Endothelial cell of umbilical vein (primary cell): ENCODE measurements around the gene DOCK6. TPM values are rescaled to one million over a fixed set of nuclear protein-coding genes. Genes with fewer than 3 reads are reported as not detected.

Experiments
- BruUV-seq: library from RNA; stranded (reverse); fragments of 400-500 nt; replicated peaks from 2 replicates; lab custom pipeline; 2021; lab: Mats Ljungman, UMichigan
- CTCF ChIA-PET: fragments of 300-600, 350-600 bp; sonication (Branson Sonifier 250); formaldehyde crosslinking; loops from one replicate; lab custom pipeline; 2021; ENCODE audit warnings: antibody characterized with exemption, inconsistent platforms; lab: Charles Lee
- POLR2A ChIA-PET: fragments of 300-600, 350-600 bp; sonication (Branson Sonifier 250); formaldehyde crosslinking; loops from one replicate; lab custom pipeline; 2021; ENCODE audit warnings: antibody characterized with exemption, inconsistent platforms; lab: Charles Lee
- DNase-seq: peaks from one replicate; pipeline ENCODE4 v3.0.0-alpha.2; 2011; ENCODE audit warnings: low read depth, low spot score
- FAIRE-seq: peaks from 2 replicates; lab custom pipeline; 2011; peaks lifted over from hg19 to GRCh38; lab: Jason Lieb, UNC
- H2AFZ ChIP-seq: 2 replicates; pipeline ENCODE4 v1.6.0; 2012; ENCODE audit warnings: low read depth, low read length, control low read depth, inconsistent platforms
- H3K27ac ChIP-seq: 2 replicates; pipeline ENCODE4 v1.5.1; 2011; ENCODE audit warnings: low read depth, mild to moderate bottlenecking, control low read depth, low read length, moderate library complexity; ENCODE audit not compliant: insufficient read depth
- H3K27me3 ChIP-seq, 2 experiments: 2 replicates each; pipeline versions ENCODE4 v1.6.0 to v1.6.1; 2011; ENCODE audit warnings: low read length in 2 of 2, mixed read lengths in 1 of 2; ENCODE audit not compliant: control insufficient read depth in 2 of 2, insufficient read depth in 2 of 2
- H3K36me3 ChIP-seq, 2 experiments: 2 replicates in 1 of 2; 3 replicates in 1 of 2; pipeline ENCODE4 v1.5.1; 2011; ENCODE audit warnings: low read length in 2 of 2, mild to moderate bottlenecking in 1 of 2, moderate library complexity in 1 of 2; ENCODE audit not compliant: control insufficient read depth in 2 of 2, insufficient read depth in 2 of 2; ENCODE audit errors: extremely low read depth in 1 of 2
- H3K4me1 ChIP-seq: 3 replicates; pipeline ENCODE4 v1.5.1; 2011; ENCODE audit warnings: mild to moderate bottlenecking, low read length; ENCODE audit not compliant: control insufficient read depth, insufficient read depth; ENCODE audit errors: extremely low read depth
- H3K4me2 ChIP-seq: 2 replicates; pipeline ENCODE4 v1.6.1; 2011; ENCODE audit warnings: low read length, control low read depth, mixed read lengths; ENCODE audit not compliant: insufficient read depth
- H3K4me3 ChIP-seq, 3 experiments: fragments of 200-600 bp in 1 of 3; sonication (generic), shearing (Covaris generic) in 1 of 3; replicated peaks in 1 of 3; 2 replicates each; pipeline ENCODE4 v1.5.1; 2011 to 2016; ENCODE audit warnings: control low read depth in 3 of 3, low read length in 3 of 3, mild to moderate bottlenecking in 2 of 3, inconsistent platforms in 1 of 3, low read depth in 1 of 3, moderate library complexity in 1 of 3; ENCODE audit not compliant: insufficient read depth in 1 of 3
- H3K79me2 ChIP-seq: 2 replicates; pipeline ENCODE4 v1.6.0; 2012; ENCODE audit warnings: low read length, inconsistent platforms; ENCODE audit not compliant: control insufficient read depth, insufficient read depth
- H3K9ac ChIP-seq: replicated peaks from 2 replicates; pipeline ENCODE3; 2011; ENCODE audit warnings: low read length, control low read depth; ENCODE audit not compliant: insufficient read depth; ENCODE audit errors: extremely low read depth
- H3K9me1 ChIP-seq: replicated peaks from 3 replicates; pipeline ENCODE4 v1.6.0; 2011; ENCODE audit warnings: mild to moderate bottlenecking, low read length; ENCODE audit not compliant: control insufficient read depth, insufficient read depth; ENCODE audit errors: extremely low read depth
- H3K9me3 ChIP-seq: replicated peaks from 2 replicates; pipeline ENCODE4 v1.5.1; 2012; ENCODE audit warnings: low read length, inconsistent platforms; ENCODE audit not compliant: control insufficient read depth, insufficient read depth
- H4K20me1 ChIP-seq: replicated peaks from 2 replicates; pipeline ENCODE3; 2011; ENCODE audit warnings: mild to moderate bottlenecking, low read length; ENCODE audit not compliant: control insufficient read depth, insufficient read depth; ENCODE audit errors: extremely low read depth
- CTCF ChIP-seq, 2 donors: IDR thresholded peaks; 1 replicate in 1 of 2; 2 replicates in 1 of 2; pipeline ENCODE4 v1.5.1; 2011; ENCODE audit warnings: low read length in 2 of 2, mild to moderate bottlenecking in 2 of 2, moderate library complexity in 2 of 2, control low read depth in 1 of 2, inconsistent platforms in 1 of 2, low read depth in 1 of 2; ENCODE audit not compliant: insufficient read depth in 1 of 2; ENCODE audit errors: extremely low read depth in 1 of 2
- EZH2 ChIP-seq: IDR thresholded peaks from 2 replicates; pipeline ENCODE4 v1.6.1; 2012; ENCODE audit warnings: borderline replicate concordance, low read depth, mild to moderate bottlenecking, moderate library complexity, low read length, inconsistent platforms; ENCODE audit not compliant: severe bottlenecking
- FOS ChIP-seq: IDR thresholded peaks from 2 replicates; pipeline ENCODE4 v1.6.1; 2011; ENCODE audit warnings: mild to moderate bottlenecking, low read length, moderate library complexity, borderline replicate concordance; ENCODE audit not compliant: insufficient read depth
- GATA2 ChIP-seq: IDR thresholded peaks from 2 replicates; pipeline ENCODE4 v1.7.0; 2011; ENCODE audit warnings: low read depth, mild to moderate bottlenecking, moderate library complexity, mixed read lengths, low read length; ENCODE audit not compliant: insufficient read length, insufficient read depth
- JUN ChIP-seq: IDR thresholded peaks from 2 replicates; pipeline ENCODE4 v1.6.1; 2011; ENCODE audit warnings: borderline replicate concordance, low read depth; ENCODE audit not compliant: insufficient read length, insufficient read depth
- MAX ChIP-seq: IDR thresholded peaks from 2 replicates; pipeline ENCODE4 v1.6.1; 2011; ENCODE audit not compliant: insufficient read depth, insufficient read length
- MYC ChIP-seq: IDR thresholded peaks from one replicate; pipeline ENCODE4 v1.6.1; 2011; ENCODE audit warnings: mild to moderate bottlenecking, low read depth, low read length
- POLR2A ChIP-seq: IDR thresholded peaks from 2 replicates; pipeline ENCODE4 v1.6.1; 2012; ENCODE audit warnings: low read depth, mild to moderate bottlenecking, control low read depth, low read length
- POLR2AphosphoS5 ChIP-seq: IDR thresholded peaks from 2 replicates; pipeline ENCODE4 v1.6.1; 2012; ENCODE audit warnings: low read depth, mild to moderate bottlenecking, control low read depth, low read length, moderate library complexity; ENCODE audit not compliant: insufficient read depth
- dilution Hi-C: fragments of 300-500 bp; cut with MboI; formaldehyde crosslinking; loops from one replicate; pipeline ENCODE4 v1.15.0; 2019; ENCODE audit warnings: low sequenced_read_pairs; ENCODE audit not compliant: extremely low pct_ligation_motif_present
- intact Hi-C: fragments of 100-400 bp; cut with micrococcal nuclease; formaldehyde crosslinking; loops from one replicate; pipeline ENCODE4 v1.10.0; 2022
- polyA plus RNA-seq, 4 experiments: library from polyadenylated mRNA; depleted of rRNA in 3 of 4; stranded (reverse) in 3 of 4; unstranded in 1 of 4; fragments of >200 nt; gene quantifications; 2 replicates each; pipeline versions ENCODE4 v1.2.1 to v1.2.3, GENCODE V29; 2011 to 2012; ENCODE audit warnings: missing spikeins in 1 of 4
- total RNA-seq: library from RNA; stranded (reverse); gene quantifications from 2 replicates; pipeline ENCODE4 v1.2.3, GENCODE V29; 2021

Gene DOCK6
- total and polyA plus RNA-seq, 2 donors (not counting 3 experiments of a cell fraction or from before 2014, with no cell fraction given): 126 to 334 TPM

GRCh38 chr19:11210656-11210928 lies 51.7 kb downstream of the DOCK6 start:
- dilution Hi-C loops: no loop called here
- TF ChIP-seq GATA2: no peak
- TF ChIP-seq POLR2AphosphoS5: no peak
- TF ChIP-seq EZH2: no peak
- TF ChIP-seq MYC: no peak
- TF ChIP-seq CTCF (IDR thresholded peaks at IDR 0.05; ENCODE audit: extremely low read depth in 1 of 2, insufficient read depth in 1 of 2, low read depth in 1 of 2, low read length in 2 of 2): no peak
- TF ChIP-seq JUN: no peak
- no peak for TF ChIP-seq MAX
- no peak for TF ChIP-seq FOS
- no peak for TF ChIP-seq POLR2A
- CTCF ChIA-PET: no interaction called here

More at GRCh38 chr19:11210656-11210928, 51.7 kb downstream of the DOCK6 start:
- Histone ChIP-seq H3K4me1 (no peaks in the 10 kb centered on the region), H3K9me3 (no peaks in the 10 kb centered on the region), H3K27ac (no peak overlapping the region), H3K79me2 (no peaks in the 10 kb centered on the region), H4K20me1 (no peaks in the 10 kb centered on the region), H3K27me3 (no peaks in the 10 kb centered on the region), H3K9ac (no peak overlapping the region), H2AFZ (no peak overlapping the region), H3K4me3 (no peak overlapping the region), H3K9me1 (no peaks in the 10 kb centered on the region), H3K36me3 (peaks cover 2 to 52% of the 10 kb centered on the region in 2 experiments), H3K4me2 (no peak overlapping the region)
- FAIRE-seq (no peak), DNase-seq (no peak)
- no TSS peak for BruUV-seq
- POLR2A ChIA-PET: no interaction called here
- intact Hi-C loops: no loop called here
